ENCODE results near the gene CA11. TPM values are rescaled to one million over a fixed set of nuclear protein-coding genes. Genes with fewer than 3 reads are reported as not detected.
"Not testable (repeated sequence)": the region's sequence is repeated elsewhere in the genome, so short reads cannot be mapped to it uniquely, and the experiment has no call there.

The CA11 gene
- total RNA-seq, 1 experiment from 2014 or later: not detected

DNA sequence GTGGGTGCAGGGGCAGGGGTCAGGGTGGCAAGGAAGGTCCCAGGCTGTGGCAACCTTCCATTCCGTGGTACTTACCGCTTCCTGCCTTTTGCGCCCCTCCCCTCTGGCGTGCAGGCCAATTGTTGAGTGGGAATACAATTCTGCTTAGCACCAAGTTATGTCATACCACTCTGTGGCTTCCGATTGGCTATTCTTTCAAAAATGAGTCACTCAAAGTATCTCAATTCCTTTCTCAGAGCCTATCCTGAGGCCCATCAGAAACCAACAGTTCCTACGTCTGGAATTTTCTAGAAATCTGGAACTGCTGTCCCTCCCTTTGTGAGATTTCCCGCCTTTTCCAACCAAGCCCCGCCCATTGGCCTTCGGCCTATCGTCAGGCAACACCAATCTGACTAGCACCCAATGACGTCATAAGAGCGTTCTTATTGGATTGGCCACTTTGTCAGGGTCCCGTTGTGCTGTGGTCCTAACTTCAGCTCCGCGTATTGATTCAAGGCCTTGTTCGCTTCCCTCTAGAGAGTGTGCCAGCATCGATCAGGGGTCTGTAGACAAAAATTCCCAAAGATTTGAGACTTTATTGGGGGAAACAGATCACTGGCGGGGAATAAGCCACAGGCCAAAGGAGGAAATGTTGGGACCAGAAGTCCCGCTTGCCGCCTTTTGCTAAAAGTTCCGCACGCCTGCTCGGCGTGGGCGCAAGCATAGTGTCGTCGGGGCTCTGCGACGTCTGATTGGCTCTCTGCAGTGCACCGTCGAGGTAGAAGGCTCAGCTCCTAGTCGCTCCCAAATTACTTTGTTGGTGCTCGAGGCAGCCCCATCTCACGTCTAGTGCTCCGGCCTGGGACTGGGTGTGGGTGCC lies 15.1 kb upstream of the CA11 start:
- peak; percentile 92 to 93 for DNase-seq (ENCODE audit: low read depth in 1 of 2, low spot score in 2 of 2)
- Histone ChIP-seq H3K27ac (peak overlapping the region; percentile 46), H3K4me1 (replicated peaks) (peaks cover 19% of the 10 kb centered on the region), H3K9me3 (replicated peaks) (no peaks in the 10 kb centered on the region), H3K27me3 (replicated peaks) (no peaks in the 10 kb centered on the region), H3K36me3 (no peaks in the 10 kb centered on the region), H3K4me3 (no peak overlapping the region)

DNA sequence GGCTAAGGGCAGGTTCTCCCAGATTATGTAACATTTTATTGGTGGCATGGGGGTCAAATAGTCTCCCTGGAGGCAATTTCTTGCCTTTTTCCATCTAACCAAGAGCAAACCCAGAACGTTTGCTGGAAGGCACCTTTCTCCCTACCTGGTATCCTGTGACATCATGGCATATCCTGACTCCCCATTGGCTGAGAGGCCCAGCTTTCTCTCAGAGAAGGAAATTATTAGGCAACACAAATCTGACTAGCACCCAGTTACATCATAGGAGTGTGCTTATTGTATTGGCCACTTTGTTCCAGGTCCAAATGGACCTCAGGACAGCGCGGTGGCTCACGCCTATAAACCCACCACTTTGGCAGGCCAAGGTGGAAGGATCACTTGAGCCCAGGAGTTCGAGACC lies 13.8 kb upstream of the CA11 start:
- no peak overlapping the region for H3K4me3 ChIP-seq
- H3K27me3 ChIP-seq (replicated peaks): no peaks in the 10 kb centered on the region
- H3K4me1 ChIP-seq (replicated peaks): peaks cover 19% of the 10 kb centered on the region
- H3K27ac ChIP-seq: no peak overlapping the region
- H3K36me3 ChIP-seq: no peaks in the 10 kb centered on the region
- no peak for DNase-seq (ENCODE audit: low read depth in 1 of 2, low spot score in 2 of 2)
- H3K9me3 ChIP-seq (replicated peaks): no peaks in the 10 kb centered on the region

DNA sequence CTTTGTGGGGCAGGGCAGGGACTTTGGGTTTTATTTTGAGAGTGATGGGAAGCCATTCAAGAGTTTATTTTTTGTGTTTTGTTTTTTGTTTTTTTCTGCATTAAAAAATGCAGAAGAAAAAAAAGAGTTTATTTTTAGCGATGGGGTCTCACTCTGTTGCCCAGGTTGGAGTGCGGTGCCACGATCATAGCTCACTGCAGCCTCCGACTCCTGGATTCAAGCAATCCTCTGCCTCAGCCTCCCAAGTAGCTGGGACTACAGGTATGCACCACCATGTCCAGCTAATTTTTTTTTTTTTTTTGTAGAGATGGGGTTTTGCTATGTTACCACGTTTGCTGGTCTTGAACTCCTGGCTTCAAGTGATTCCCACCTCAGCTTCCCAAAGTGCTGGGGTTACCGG lies 12.5 kb upstream of the CA11 start:
- Histone ChIP-seq H3K27me3 (replicated peaks) (no peaks in the 10 kb centered on the region), H3K27ac (no peak overlapping the region), H3K4me3 (no peak overlapping the region), H3K36me3 (no peaks in the 10 kb centered on the region), H3K4me1 (replicated peaks) (peaks cover 27% of the 10 kb centered on the region), H3K9me3 (replicated peaks) (no peaks in the 10 kb centered on the region)
- DNase-seq (ENCODE audit: low read depth in 1 of 2, low spot score in 2 of 2): no peak

DNA sequence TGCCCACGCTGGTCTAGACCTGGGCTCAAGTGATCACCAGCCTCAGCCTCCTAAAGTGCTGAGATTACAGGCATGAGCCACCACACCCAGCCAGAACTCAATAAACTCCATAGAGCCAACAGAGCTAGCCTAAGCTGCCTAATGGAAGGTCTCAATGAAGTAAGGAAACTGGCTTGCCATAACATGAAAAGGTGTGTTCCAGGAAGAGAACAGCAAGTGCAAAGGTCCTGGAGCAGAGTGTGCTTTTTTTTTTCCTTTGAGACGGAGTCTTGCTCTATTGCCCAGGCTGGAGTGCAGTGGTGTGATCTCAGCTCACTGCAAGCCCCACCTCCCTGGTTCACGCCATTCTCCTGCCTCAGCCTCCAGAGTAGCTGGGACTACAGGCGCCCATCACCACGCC lies 11.8 kb upstream of the CA11 start:
- not testable (repeated sequence) for DNase-seq (ENCODE audit: low read depth in 1 of 2, low spot score in 2 of 2); H3K27me3 ChIP-seq (replicated peaks); H3K36me3 ChIP-seq; H3K27ac ChIP-seq; H3K9me3 ChIP-seq (replicated peaks); H3K4me3 ChIP-seq
- peaks cover 30% of the 10 kb centered on the region for H3K4me1 ChIP-seq (replicated peaks)

DNA sequence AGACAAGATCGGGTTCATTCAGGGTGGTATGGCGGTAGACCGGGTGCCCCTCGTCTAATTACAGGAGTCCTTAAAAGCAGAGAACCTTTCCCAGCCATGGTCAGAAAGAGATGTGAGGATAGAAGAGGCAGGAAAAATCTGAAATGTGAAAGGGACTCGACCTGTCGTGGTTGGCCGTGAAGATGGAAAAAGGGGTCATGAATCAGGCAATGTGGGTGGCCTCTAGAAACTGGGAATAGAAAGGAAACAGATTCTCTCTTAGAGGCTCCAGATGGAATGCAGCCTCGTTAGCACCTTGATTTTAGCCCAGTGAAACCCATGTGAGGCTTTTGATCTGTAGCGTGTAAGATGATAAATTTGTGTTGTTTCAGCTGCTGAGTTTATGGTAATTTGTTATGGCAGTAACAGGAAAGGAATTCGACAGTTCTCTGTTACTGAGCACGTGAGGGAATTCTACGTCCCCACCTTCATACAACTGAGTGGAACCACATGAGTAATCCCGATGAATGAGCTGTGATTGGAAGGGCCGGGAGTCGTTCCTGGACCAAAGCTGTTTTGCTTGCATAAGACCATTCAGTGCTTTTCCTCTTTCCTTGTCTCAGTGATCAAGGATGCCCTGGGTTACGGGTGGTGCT lies 11.0 kb upstream of the CA11 start:
- no peaks in the 10 kb centered on the region for H3K27me3 ChIP-seq (replicated peaks)
- peak; percentile 68 to 85 for DNase-seq (ENCODE audit: low read depth in 1 of 2, low spot score in 2 of 2)
- peak overlapping the region; percentile 13 for H3K27ac ChIP-seq
- H3K4me1 ChIP-seq (replicated peaks): peaks cover 30% of the 10 kb centered on the region
- H3K9me3 ChIP-seq (replicated peaks): no peaks in the 10 kb centered on the region
- H3K36me3 ChIP-seq: no peaks in the 10 kb centered on the region
- H3K4me3 ChIP-seq: no peak overlapping the region

DNA sequence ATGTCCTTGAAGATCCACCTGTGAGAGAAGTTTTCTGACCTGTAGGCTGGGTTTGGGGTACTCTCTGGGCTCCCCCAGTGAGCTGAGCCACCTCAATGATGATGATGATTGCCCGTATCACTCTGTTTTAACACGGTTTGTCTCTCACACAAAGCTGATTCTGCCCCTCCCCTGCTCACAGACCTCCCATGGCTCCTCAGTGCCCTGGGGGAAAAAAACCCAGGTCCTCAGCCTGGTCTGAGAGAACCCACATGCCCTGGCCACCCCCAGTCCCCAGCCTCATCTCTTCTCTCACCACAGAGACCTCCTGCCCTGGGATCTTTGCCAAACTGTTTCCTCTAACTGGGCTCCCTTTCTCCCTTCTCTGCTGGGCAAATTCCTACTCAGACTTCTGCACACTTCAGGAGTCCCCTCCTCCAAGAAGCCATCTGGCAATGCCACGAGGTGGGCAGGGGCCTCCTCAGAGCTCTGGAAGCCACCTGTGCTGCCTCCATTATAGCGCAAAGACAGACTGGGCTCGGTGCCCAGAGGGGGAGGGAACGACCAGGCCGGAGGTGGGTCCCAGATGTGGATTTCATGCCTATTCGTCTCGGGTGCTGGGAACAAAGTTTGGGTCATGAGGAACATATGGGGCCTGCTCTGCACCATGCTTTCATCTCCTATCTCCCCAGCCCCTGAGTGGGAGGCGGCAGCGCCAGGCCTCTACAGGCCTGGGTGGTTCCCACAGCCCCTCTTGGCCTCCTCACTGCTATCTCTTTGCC lies 8.5 kb upstream of the CA11 start:
- peak in 1 of 2 experiments; percentile 46 for DNase-seq (ENCODE audit: low read depth in 1 of 2, low spot score in 2 of 2)
- no peaks in the 10 kb centered on the region for H3K9me3 ChIP-seq (replicated peaks)
- no peak overlapping the region for H3K27ac ChIP-seq
- H3K36me3 ChIP-seq: no peaks in the 10 kb centered on the region
- H3K27me3 ChIP-seq (replicated peaks): no peaks in the 10 kb centered on the region
- no peak overlapping the region for H3K4me3 ChIP-seq
- H3K4me1 ChIP-seq (replicated peaks): peaks cover 32% of the 10 kb centered on the region

DNA sequence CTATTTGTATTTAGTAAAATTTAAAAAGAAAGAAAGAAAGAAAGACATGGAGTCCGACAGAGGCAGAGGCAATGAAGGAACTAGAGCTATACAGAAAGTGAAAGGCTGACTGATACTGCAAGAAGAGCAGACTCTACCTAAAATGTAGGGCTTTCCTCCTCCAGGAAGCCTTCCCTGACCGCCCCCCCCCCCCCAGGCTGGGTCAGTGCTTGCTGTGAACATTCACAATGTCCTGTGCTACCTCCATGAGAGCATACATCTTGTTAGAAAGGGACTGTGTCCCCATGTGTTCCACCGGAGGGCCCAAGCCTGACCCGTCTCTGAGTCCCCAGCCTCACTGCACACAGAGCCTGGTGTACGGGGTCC lies 5.7 kb upstream of the CA11 start:
- no peaks in the 10 kb centered on the region for H3K27me3 ChIP-seq (replicated peaks)
- no peaks in the 10 kb centered on the region for H3K36me3 ChIP-seq
- no peak for DNase-seq (ENCODE audit: low read depth in 1 of 2, low spot score in 2 of 2)
- H3K4me3 ChIP-seq: no peak overlapping the region
- peaks cover 27% of the 10 kb centered on the region for H3K4me1 ChIP-seq (replicated peaks)
- no peaks in the 10 kb centered on the region for H3K9me3 ChIP-seq (replicated peaks)
- no peak overlapping the region for H3K27ac ChIP-seq

DNA sequence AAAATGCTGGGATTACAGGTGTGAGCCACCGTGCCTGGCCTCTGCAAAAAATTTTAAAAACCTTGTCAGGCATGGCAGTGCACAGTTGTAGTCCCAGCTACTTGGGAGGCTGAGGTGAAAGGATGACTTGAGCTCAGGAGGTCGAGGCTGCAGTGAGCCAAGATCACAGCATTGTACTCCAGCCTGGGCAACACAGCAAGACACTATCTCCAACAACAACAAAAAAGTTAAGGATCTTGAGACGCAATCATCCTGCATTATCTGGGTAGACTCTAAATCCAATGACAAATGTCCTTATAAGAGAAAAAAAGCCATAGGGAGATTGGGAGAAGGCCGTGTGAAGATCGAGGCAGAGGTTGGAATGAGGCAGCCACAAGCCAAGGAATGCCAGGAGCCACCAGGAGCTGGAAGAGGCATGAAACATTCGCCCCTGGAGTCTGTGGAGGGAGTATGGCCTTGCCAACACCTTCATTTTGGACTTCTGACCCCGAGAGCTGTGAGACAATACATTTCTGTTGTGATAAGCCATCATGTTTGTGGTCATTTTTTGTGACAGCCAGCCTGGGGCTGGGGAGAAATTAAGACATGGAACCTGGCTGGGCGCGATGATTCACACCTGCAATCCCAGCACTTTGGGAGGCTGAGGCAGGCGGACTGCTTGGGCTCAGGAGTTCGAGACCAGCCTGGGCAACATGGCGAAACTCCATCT lies 5.1 kb upstream of the CA11 start:
- H3K36me3 ChIP-seq: no peaks in the 10 kb centered on the region
- H3K27ac ChIP-seq: no peak overlapping the region
- DNase-seq (ENCODE audit: low read depth in 1 of 2, low spot score in 2 of 2): no peak
- H3K4me1 ChIP-seq (replicated peaks): peaks cover 26% of the 10 kb centered on the region
- H3K4me3 ChIP-seq: no peak overlapping the region
- peaks cover 3% of the 10 kb centered on the region; the same call in 1 of the 2 replicates for H3K27me3 ChIP-seq (replicated peaks)
- H3K9me3 ChIP-seq (replicated peaks): no peaks in the 10 kb centered on the region

DNA sequence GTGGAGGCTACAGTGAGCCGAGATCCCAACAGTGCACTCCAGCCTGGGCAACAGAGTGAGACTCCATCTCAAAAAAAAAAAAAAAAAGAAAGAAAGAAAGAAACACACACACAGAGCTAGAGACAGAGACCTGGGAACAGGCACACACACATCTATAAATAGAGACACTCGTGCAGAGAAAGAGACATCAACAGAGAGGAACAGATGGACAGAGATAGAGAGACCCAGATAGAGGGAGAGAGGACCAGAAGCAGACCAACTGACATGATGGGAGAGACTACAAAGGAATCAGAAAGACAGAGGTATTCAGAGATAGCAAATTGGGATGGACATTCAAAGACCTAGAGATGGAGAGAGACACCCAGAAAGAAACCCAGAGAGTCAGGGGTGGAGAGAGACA lies 2.1 kb upstream of the CA11 start:
- Histone ChIP-seq H3K4me3 (no peak overlapping the region), H3K27me3 (replicated peaks) (peaks cover 13% of the 10 kb centered on the region), H3K27ac (no peak overlapping the region), H3K36me3 (no peaks in the 10 kb centered on the region), H3K4me1 (replicated peaks) (peaks cover 22% of the 10 kb centered on the region), H3K9me3 (replicated peaks) (no peaks in the 10 kb centered on the region)
- DNase-seq (ENCODE audit: low read depth in 1 of 2, low spot score in 2 of 2): no peak

DNA sequence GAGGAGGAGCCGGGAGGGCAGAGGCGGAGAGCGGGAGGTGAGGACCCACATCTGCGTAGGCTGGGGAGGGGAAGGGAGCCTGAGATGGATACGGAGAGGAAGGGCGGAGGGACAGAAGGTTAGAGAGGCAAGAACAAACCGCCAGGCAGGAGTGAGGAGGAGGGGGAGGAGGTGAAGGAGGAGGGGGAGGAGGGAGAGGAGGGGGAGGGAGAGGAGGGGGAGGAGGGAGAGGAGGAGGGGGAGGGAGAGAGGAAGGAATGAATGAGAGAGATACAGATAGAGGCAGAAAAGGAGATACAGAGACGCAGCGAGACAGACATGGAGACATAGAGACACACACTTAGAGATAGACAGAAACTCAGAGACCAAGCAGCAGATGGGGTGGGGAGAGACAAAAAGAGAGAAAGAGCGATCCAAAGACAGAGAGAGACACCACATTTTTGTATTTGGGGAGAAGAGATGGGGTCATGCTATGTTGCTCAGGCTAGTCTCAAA lies 782 bp upstream of the CA11 start:
- Histone ChIP-seq H3K27ac (no peak overlapping the region), H3K36me3 (no peaks in the 10 kb centered on the region), H3K9me3 (replicated peaks) (no peaks in the 10 kb centered on the region), H3K27me3 (replicated peaks) (peaks cover 13% of the 10 kb centered on the region), H3K4me3 (peak overlapping the region; percentile 24), H3K4me1 (replicated peaks) (peaks cover 19% of the 10 kb centered on the region)
- DNase-seq (ENCODE audit: low read depth in 1 of 2, low spot score in 2 of 2): no peak

DNA sequence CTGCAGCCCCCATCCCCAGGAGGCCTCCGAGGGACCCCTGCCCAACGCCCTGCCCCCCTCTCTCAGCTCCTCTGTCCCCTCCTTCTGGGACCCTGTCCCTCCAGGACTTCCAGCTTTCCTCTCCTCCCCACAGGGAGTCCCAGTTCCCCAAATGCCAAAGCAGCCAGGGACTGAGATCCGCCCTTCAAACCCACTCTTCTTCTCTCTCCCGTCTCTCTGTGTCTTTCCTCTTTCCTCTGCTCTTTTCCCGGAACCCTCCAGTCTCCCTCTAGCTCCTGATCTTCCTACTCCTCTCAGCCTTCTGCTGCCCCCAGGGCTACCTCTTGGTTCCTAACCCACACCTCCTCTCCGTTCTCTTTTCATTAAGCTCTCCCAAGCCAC lies 377 bp downstream of the CA11 start:
- H3K36me3 ChIP-seq: no peaks in the 10 kb centered on the region
- H3K4me1 ChIP-seq (replicated peaks): peaks cover 19% of the 10 kb centered on the region
- no peaks in the 10 kb centered on the region for H3K9me3 ChIP-seq (replicated peaks)
- H3K27me3 ChIP-seq (replicated peaks): peaks cover 13% of the 10 kb centered on the region
- no peak overlapping the region for H3K4me3 ChIP-seq
- no peak overlapping the region for H3K27ac ChIP-seq
- DNase-seq (ENCODE audit: low read depth in 1 of 2, low spot score in 2 of 2): no peak

DNA sequence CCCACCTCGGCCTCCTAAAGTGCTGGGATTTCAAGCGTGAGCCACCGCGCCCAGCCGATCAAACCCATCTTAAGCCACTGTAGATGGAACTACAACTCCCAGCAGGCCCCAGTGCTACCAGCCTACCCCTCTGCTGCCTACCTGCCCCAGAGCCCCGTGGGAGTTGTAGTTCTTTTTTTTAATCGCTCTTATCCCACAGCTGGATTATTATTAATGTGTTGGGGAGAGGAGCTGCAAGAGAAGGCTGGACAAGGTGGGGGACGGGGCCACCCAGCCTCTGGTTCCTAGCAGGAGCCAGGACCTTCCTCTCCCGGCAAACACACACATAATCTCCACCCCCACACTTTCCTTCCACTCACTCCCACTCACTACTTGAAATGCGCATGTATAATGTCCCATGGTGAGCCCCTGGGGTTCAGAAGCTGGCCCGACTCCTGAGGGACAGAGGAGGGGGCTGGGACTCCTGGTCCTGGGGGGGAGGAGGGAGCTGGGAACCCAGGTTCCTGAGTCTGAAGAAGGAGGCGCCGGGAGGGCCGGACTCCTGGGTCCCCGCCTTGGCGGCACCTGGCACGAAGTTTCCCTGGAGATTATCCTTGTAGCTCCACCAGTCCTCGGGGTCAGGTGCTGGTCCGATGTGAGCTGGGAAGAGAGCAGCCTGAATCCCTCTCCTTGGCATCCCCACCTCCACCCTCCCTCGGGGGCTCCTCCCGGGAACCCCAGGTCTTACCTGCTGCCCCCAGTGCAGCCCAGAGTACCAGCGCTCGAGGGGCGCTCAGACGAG lies 958 bp downstream of the CA11 start:
- Histone ChIP-seq H3K4me3 (no peak overlapping the region), H3K9me3 (replicated peaks) (no peaks in the 10 kb centered on the region), H3K4me1 (replicated peaks) (peaks cover 19% of the 10 kb centered on the region), H3K36me3 (no peaks in the 10 kb centered on the region), H3K27ac (no peak overlapping the region), H3K27me3 (replicated peaks) (peaks cover 13% of the 10 kb centered on the region)
- peak in 1 of 2 experiments; percentile 59 for DNase-seq (ENCODE audit: low read depth in 1 of 2, low spot score in 2 of 2)

DNA sequence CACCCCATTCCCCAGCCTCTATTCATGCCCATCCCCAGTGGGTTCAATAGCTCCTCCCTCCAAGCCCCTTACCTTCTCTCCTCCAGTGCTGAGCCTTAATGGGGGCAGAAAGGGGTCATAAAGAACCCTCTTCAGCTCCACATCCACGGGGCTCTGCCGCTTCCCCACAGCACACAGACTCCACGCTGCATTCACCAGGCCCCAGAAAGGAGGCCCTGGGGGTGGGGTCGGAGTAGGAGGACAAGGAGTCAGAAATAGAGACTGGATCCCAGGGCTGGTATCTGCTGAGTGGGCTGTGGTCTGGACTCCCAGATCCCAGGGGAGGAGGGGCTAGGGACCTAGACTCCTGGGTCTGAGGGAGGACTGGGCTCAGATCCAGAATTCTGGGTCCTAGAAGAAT lies 1.6 kb downstream of the CA11 start:
- Histone ChIP-seq H3K27me3 (replicated peaks) (peaks cover 13% of the 10 kb centered on the region), H3K36me3 (no peaks in the 10 kb centered on the region), H3K4me3 (no peak overlapping the region), H3K9me3 (replicated peaks) (no peaks in the 10 kb centered on the region), H3K27ac (no peak overlapping the region), H3K4me1 (replicated peaks) (peaks cover 13% of the 10 kb centered on the region)
- DNase-seq (ENCODE audit: low read depth in 1 of 2, low spot score in 2 of 2): no peak
